Osteocyte (in vitro differentiated cells): ENCODE results near the gene ARHGEF38. TPM values are rescaled to one million over a fixed set of nuclear protein-coding genes. Genes with fewer than 3 reads are reported as not detected.

ENCODE experiments used
- DNase-seq: peaks from one replicate; pipeline ENCODE4 v3.0.0; 2021; ENCODE audit warnings: mixed read lengths; ENCODE audit not compliant: unreplicated experiment; ENCODE audit errors: extremely low spot score
- H3K27ac Mint-ChIP-seq: one replicate; pipeline ENCODE4 v1.8.0; 2021; ENCODE audit warnings: mild to moderate bottlenecking, mixed read lengths; ENCODE audit not compliant: unreplicated experiment
- H3K27me3 Mint-ChIP-seq: one replicate; pipeline ENCODE4 v1.8.0; 2021; ENCODE audit warnings: mixed read lengths; ENCODE audit not compliant: unreplicated experiment
- H3K36me3 Mint-ChIP-seq: one replicate; pipeline ENCODE4 v1.8.0; 2021; ENCODE audit warnings: mixed read lengths; ENCODE audit not compliant: unreplicated experiment
- H3K4me1 Mint-ChIP-seq: one replicate; pipeline ENCODE4 v1.8.0; 2021; ENCODE audit warnings: mixed read lengths; ENCODE audit not compliant: unreplicated experiment
- H3K4me3 Mint-ChIP-seq: one replicate; pipeline ENCODE4 v1.8.0; 2021; ENCODE audit warnings: mild to moderate bottlenecking, moderate library complexity, mixed read lengths; ENCODE audit not compliant: unreplicated experiment
- H3K9me3 Mint-ChIP-seq: one replicate; pipeline ENCODE4 v1.8.0; 2021; ENCODE audit warnings: mixed read lengths; ENCODE audit not compliant: unreplicated experiment
- CTCF ChIP-seq: fragments of 200-600 bp; sonication (generic); IDR thresholded peaks from 2 replicates; pipeline ENCODE4 v1.5.0; 2021; ENCODE audit warnings: antibody characterized with exemption, mild to moderate bottlenecking, moderate library complexity
- total RNA-seq: library from RNA; stranded (reverse); gene quantifications from 2 replicates; pipeline ENCODE4 v1.2.1, GENCODE V29; 2021

Gene ARHGEF38
- total RNA-seq, 1 donor from 2014 or later: not detected

GRCh38 chr4:105619188-105619931, 66.9 kb downstream of the ARHGEF38 start:
- no peaks in the 10 kb centered on the region for H3K4me1 Mint-ChIP-seq

DNA sequence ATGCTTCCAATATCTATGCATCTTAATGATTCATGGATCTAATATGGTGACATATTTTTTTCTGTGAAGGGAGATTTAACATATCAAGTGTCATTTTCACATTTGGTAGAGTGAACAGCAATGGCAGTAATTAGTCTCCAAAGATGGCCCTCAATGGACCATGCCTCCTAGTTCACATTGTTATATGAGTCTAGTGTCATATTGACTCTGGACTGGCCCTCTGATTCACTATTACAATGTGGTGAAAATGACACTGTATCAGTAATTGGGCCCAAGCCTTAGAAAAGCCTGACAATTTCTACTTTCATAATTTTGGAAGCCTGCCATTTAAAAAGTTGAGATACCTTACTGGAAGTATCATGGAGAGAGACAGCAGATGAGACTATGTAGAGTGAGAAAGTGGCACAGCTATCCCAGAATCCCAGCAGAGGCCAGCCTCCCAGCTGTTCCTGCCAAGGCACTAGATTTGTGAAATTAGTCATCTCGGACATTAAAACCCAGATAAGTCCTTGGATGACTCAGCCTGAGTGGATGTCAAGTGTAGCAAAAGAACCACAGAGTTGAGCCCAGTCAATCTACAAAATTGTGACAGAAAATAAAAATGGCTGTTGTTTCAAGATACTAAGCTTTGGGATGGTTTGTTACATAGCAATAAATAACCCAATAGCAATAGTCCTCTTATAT, 68.4 kb downstream of the ARHGEF38 start:
- H3K4me1 Mint-ChIP-seq: no peaks in the 10 kb centered on the region
- TF ChIP-seq CTCF: no peak
- no peak overlapping the region for H3K4me3 Mint-ChIP-seq
- H3K36me3 Mint-ChIP-seq: no peaks in the 10 kb centered on the region
- no peak for DNase-seq
- H3K27ac Mint-ChIP-seq: no peak overlapping the region
- peaks cover 8% of the 10 kb centered on the region for H3K27me3 Mint-ChIP-seq
- H3K9me3 Mint-ChIP-seq: no peaks in the 10 kb centered on the region

More at GRCh38 chr4:105619188-105619931, 66.9 kb downstream of the ARHGEF38 start:
- H3K9me3 Mint-ChIP-seq: no peaks in the 10 kb centered on the region
- no peak for DNase-seq
- no peaks in the 10 kb centered on the region for H3K36me3 Mint-ChIP-seq
- TF ChIP-seq CTCF: no peak
- H3K27me3 Mint-ChIP-seq: peaks cover 10% of the 10 kb centered on the region
- H3K4me3 Mint-ChIP-seq: no peak overlapping the region
- H3K27ac Mint-ChIP-seq: no peak overlapping the region

DNA sequence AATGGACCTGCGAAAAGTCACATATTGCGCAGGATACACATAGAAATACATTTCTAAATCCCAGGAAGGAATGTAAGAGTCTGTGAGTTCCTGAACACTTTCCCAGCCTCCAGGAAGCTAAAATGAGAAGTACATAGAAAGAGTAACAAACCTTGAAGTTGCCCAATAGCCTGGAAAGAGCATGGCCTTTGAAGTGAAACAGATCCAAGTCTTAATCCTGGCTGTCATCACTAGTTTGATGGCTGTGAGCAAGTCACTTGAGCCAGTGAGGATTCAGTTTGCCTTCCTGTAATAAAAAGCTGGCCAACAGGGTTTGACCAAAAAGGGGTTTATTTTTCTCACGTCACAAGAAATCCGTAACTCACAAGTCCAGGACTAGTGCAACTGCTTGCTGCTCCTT, 69.8 kb downstream of the ARHGEF38 start:
- Mint-ChIP-seq H3K36me3 (no peaks in the 10 kb centered on the region), H3K27me3 (peaks cover 14% of the 10 kb centered on the region), H3K27ac (no peak overlapping the region), H3K4me3 (no peak overlapping the region), H3K4me1 (no peaks in the 10 kb centered on the region), H3K9me3 (no peaks in the 10 kb centered on the region)
- DNase-seq: no peak
- TF ChIP-seq CTCF: no peak

DNA sequence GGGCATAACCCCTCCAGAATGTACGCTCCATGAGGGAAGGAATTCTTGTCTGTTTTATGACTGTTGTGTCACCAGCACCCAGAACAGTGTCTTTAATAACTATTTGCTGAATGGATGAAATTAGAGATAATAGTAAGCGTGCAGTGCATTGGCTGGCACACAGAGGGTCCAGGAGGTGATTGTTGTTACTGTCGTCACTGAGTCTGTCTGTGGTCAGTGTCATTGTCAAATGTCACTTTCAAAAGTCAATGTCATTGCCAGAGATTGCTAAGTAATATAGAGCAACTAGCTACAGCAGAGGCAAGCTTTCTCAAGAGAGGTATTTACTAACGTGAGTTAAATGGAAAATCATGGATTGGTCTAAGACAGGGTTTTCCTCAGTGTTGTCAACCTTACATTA, 70.7 kb downstream of the ARHGEF38 start:
- H3K9me3 Mint-ChIP-seq: no peaks in the 10 kb centered on the region
- H3K4me1 Mint-ChIP-seq: no peaks in the 10 kb centered on the region
- no peak overlapping the region for H3K27ac Mint-ChIP-seq
- TF ChIP-seq CTCF: no peak
- H3K4me3 Mint-ChIP-seq: no peak overlapping the region
- H3K27me3 Mint-ChIP-seq: peaks cover 16% of the 10 kb centered on the region
- DNase-seq: no peak
- no peaks in the 10 kb centered on the region for H3K36me3 Mint-ChIP-seq

DNA sequence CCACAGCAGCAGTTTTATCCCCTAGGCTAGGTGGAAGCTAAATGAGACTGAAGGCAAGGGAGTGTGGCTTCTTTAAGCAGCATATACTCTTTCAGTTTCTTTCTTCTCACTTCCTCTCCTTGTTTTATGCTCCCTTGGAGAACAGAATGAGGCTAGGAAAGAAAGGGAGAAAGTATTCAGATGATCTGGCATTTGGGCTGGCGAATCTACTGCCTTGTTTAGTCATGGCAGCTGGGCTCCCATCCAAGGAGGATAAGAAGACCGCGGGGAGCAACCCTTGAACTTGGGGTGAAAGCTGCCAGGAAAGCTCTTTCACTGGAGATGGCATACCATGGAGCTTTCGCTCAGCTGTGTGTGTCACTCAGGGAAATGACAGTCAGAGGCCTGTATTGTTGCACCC, 72.1 kb downstream of the ARHGEF38 start:
- Mint-ChIP-seq H3K9me3 (no peaks in the 10 kb centered on the region), H3K36me3 (no peaks in the 10 kb centered on the region), H3K4me1 (no peaks in the 10 kb centered on the region), H3K4me3 (no peak overlapping the region), H3K27ac (no peak overlapping the region), H3K27me3 (peaks cover 21% of the 10 kb centered on the region)
- TF ChIP-seq CTCF: no peak
- no peak for DNase-seq
